ENCODE results near the gene SAMHD1. TPM values are rescaled to one million over a fixed set of nuclear protein-coding genes. Genes with fewer than 3 reads are reported as not detected.

The SAMHD1 gene
- total and polyA plus RNA-seq, 2 experiments from 2014 or later: 27.0 to 29.5 TPM

DNA sequence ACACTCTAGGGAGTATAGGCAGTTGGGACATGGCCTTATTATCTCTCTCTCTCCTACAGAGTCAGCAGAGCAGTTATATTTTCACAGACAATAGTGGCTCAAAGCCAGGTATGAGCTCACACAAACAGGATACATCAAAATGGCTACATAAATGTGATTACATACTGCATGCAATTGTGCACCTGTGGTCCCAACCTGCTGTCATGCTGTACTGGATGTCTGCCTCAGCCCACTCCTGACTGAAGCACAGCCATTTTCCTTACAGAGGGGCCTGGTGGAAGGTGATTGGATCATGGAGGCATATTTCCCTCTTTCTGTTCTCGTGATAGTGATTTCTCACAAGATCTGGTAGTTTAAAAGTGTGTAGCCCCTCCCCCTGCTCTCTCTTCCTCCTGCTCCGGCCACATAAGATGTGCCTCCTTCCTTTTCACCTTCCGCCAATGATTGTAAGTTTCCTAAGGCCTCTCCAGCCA is 37.0 kb upstream of the SAMHD1 start:
- TF ChIP-seq, protein P1, sequence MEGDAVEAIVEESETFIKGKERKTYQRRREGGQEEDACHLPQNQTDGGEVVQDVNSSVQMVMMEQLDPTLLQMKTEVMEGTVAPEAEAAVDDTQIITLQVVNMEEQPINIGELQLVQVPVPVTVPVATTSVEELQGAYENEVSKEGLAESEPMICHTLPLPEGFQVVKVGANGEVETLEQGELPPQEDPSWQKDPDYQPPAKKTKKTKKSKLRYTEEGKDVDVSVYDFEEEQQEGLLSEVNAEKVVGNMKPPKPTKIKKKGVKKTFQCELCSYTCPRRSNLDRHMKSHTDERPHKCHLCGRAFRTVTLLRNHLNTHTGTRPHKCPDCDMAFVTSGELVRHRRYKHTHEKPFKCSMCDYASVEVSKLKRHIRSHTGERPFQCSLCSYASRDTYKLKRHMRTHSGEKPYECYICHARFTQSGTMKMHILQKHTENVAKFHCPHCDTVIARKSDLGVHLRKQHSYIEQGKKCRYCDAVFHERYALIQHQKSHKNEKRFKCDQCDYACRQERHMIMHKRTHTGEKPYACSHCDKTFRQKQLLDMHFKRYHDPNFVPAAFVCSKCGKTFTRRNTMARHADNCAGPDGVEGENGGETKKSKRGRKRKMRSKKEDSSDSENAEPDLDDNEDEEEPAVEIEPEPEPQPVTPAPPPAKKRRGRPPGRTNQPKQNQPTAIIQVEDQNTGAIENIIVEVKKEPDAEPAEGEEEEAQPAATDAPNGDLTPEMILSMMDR (IDR thresholded peaks at IDR 0.05; ENCODE audit: poor library complexity): no peak
- TF ChIP-seq EZH2phosphoT487 (IDR thresholded peaks at IDR 0.05; ENCODE audit: low read depth, severe bottlenecking, unreplicated experiment) (no peak), EZH2 (IDR thresholded peaks at IDR 0.05; ENCODE audit: borderline replicate concordance) (no peak)
- Histone ChIP-seq H2AFZ (no peak overlapping the region), H3K36me3 (replicated peaks; ENCODE audit: insufficient read depth, low read depth) (no peaks in the 10 kb centered on the region), H3K27me3 (no peaks in the 10 kb centered on the region), H3K4me1 (ENCODE audit: insufficient read depth) (no peaks in the 10 kb centered on the region), H3K79me2 (no peaks in the 10 kb centered on the region), H4K20me1 (ENCODE audit: insufficient read depth, poor library complexity, severe bottlenecking) (no peaks in the 10 kb centered on the region), H3K4me2 (no peak overlapping the region), H3K27ac (no peak overlapping the region), H3K9me3 (ENCODE audit: low read depth) (no peaks in the 10 kb centered on the region), H3K4me3 (no peak overlapping the region), H3K9me2 (replicated peaks; ENCODE audit: insufficient read depth) (no peaks in the 10 kb centered on the region)
- WGBS (ENCODE audit: low lambda C conversion rate, missing lambda C conversion rate): 92% methylated on average over 3 of the region's 3 CpGs
- no peak for DNase-seq (ENCODE audit: low spot score)

DNA sequence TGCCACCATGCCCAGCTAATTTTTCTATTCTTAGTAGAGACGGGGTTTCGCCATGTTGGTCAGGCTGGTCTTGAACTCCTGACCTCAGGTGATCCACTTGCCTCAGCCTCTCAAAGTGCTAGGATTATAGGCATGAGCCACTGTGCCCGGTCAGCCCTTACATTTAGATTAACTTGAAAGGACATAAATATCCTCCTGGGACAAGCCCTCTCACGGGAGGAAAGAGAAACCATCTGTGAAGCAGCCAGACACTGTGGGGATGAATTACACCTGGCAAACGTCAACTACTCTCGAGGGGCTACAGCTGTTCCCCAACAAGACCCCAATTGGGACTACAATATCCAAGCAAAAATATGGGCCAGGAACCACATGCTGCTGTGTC is 32.7 kb upstream of the SAMHD1 start:
- H3K36me3 ChIP-seq (replicated peaks; ENCODE audit: insufficient read depth, low read depth): no peaks in the 10 kb centered on the region
- 75% methylated on average over 6 of the region's 6 CpGs for WGBS (ENCODE audit: low lambda C conversion rate, missing lambda C conversion rate)
- no peak overlapping the region for H3K4me2 ChIP-seq
- no peaks in the 10 kb centered on the region for H4K20me1 ChIP-seq (ENCODE audit: insufficient read depth, poor library complexity, severe bottlenecking)
- no peak overlapping the region for H2AFZ ChIP-seq
- no peaks in the 10 kb centered on the region for H3K4me1 ChIP-seq (ENCODE audit: insufficient read depth)
- no peaks in the 10 kb centered on the region for H3K79me2 ChIP-seq
- DNase-seq (ENCODE audit: low spot score): no peak
- H3K4me3 ChIP-seq: no peak overlapping the region
- no peak overlapping the region for H3K27ac ChIP-seq
- no peak for TF ChIP-seq EZH2 (IDR thresholded peaks at IDR 0.05; ENCODE audit: borderline replicate concordance)
- no peaks in the 10 kb centered on the region for H3K27me3 ChIP-seq
- no peaks in the 10 kb centered on the region for H3K9me3 ChIP-seq (ENCODE audit: low read depth)
- no peaks in the 10 kb centered on the region for H3K9me2 ChIP-seq (replicated peaks; ENCODE audit: insufficient read depth)

DNA sequence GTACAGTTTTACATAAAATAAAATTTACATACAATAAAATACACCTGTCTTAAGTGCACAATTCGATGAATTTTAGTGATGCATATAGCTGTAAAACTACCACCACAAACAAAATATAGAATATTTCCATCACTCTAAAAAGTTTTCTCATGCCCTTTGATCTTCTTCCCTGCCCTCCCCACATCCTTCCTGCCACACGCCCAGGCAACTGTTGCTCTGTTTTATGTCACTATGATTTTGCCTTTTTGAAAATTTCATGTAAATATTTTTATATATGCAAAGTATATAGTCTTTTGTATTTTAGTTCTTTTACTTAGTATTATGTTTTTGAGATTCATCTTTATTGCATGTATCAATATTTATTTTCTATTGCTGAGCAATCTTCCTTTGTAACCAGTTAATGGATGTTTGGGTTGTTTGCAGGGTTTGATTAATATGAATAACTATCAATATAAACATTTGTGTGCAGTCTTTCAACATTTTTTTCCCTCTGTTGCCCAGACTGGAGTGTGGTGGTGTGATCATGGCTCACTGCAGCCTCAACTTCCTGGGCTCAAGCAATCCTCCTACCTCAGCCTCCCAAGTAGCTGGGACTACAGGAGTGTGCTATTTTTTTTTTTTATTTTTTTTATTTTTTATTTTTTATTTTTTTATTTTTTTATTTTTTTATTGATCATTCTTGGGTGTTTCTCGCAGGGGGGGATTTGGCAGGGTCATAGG is 23.8 kb upstream of the SAMHD1 start:
- DNase-seq (ENCODE audit: low spot score): no peak

DNA sequence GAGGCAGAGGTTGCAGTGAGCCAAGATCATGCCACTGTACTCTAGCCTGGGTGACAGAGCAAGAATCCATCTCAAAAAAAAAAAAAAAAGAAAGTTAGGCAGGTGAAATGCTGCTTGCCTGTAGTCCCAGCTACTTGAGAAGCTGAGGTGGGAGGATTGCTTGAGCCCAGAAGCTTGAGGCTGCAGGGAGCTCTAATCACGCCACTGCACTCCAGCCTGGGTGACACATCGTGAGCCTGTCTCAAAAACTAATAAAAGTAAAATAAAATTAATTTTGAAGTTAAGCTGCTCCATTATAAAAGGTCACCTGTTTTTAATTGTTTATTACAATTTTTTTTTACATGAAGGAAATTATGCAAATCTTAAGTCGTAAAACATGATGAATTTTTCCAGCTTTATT is 23.2 kb upstream of the SAMHD1 start:
- Histone ChIP-seq H3K9me2 (replicated peaks; ENCODE audit: insufficient read depth) (no peaks in the 10 kb centered on the region), H3K9me3 (ENCODE audit: low read depth) (no peaks in the 10 kb centered on the region), H3K27me3 (no peaks in the 10 kb centered on the region), H3K4me3 (no peak overlapping the region), H3K79me2 (no peaks in the 10 kb centered on the region), H3K36me3 (replicated peaks; ENCODE audit: insufficient read depth, low read depth) (no peaks in the 10 kb centered on the region), H4K20me1 (ENCODE audit: insufficient read depth, poor library complexity, severe bottlenecking) (no peaks in the 10 kb centered on the region), H3K4me1 (ENCODE audit: insufficient read depth) (no peaks in the 10 kb centered on the region), H3K27ac (no peak overlapping the region), H3K4me2 (no peak overlapping the region), H2AFZ (no peak overlapping the region)
- TF ChIP-seq EZH2 (IDR thresholded peaks at IDR 0.05; ENCODE audit: borderline replicate concordance) (no peak), EZH2phosphoT487 (IDR thresholded peaks at IDR 0.05; ENCODE audit: low read depth, severe bottlenecking, unreplicated experiment) (no peak)
- TF ChIP-seq, protein P1 (IDR thresholded peaks at IDR 0.05; ENCODE audit: poor library complexity): no peak
- 97% methylated on average over 3 of the region's 3 CpGs for WGBS (ENCODE audit: low lambda C conversion rate, missing lambda C conversion rate)
- no peak for DNase-seq (ENCODE audit: low spot score)

More for the DNA sequence above, 23.8 kb upstream of the SAMHD1 start:
- no peak overlapping the region for H3K27ac ChIP-seq
- TF ChIP-seq EZH2phosphoT487 (IDR thresholded peaks at IDR 0.05; ENCODE audit: low read depth, severe bottlenecking, unreplicated experiment) (no peak), EZH2 (IDR thresholded peaks at IDR 0.05; ENCODE audit: borderline replicate concordance) (no peak)
- TF ChIP-seq, protein P1 (IDR thresholded peaks at IDR 0.05; ENCODE audit: poor library complexity): no peak
- no peaks in the 10 kb centered on the region for H3K79me2 ChIP-seq
- no peaks in the 10 kb centered on the region for H3K36me3 ChIP-seq (replicated peaks; ENCODE audit: insufficient read depth, low read depth)
- no peaks in the 10 kb centered on the region for H3K9me2 ChIP-seq (replicated peaks; ENCODE audit: insufficient read depth)
- H3K4me3 ChIP-seq: no peak overlapping the region
- no peaks in the 10 kb centered on the region for H4K20me1 ChIP-seq (ENCODE audit: insufficient read depth, poor library complexity, severe bottlenecking)
- H2AFZ ChIP-seq: no peak overlapping the region
- no peaks in the 10 kb centered on the region for H3K9me3 ChIP-seq (ENCODE audit: low read depth)
- H3K4me1 ChIP-seq (ENCODE audit: insufficient read depth): no peaks in the 10 kb centered on the region
- no peaks in the 10 kb centered on the region for H3K27me3 ChIP-seq
- no peak overlapping the region for H3K4me2 ChIP-seq
- WGBS (ENCODE audit: low lambda C conversion rate, missing lambda C conversion rate): 62% methylated on average over 3 of the region's 3 CpGs

All from hepatocyte (in vitro differentiated cells).